GM12873 (cell line): Measurements from ENCODE around the gene RHBG.

Source experiments
- CTCF ChIP-seq: IDR thresholded peaks from 2 replicates; pipeline ENCODE4 v1.5.1; 2012; ENCODE audit warnings: low read depth, mild to moderate bottlenecking, moderate library complexity, low read length, control low read depth; ENCODE audit not compliant: insufficient read depth; ENCODE audit errors: missing control alignments

The RHBG gene

DNA sequence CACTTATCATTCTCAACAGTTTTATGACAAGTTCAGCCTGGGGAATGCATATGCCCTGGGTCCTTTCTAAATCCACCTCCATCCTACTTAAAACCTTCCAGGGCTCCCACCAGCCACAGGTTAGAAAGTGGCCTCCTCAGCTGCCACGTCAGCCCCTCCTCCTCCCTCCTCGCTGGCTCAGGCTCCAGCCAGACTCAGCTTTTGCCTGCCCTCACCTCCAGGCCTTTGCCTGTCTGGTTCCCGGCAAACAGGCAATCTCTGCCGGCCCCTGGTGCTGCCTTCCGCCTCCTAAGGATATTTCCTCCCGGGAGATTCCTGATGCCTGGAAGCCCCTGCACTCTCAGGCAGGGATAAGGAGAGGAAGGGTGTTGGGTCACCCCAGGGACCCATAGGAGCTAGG lies 9.5 kb downstream of the RHBG start:
- TF ChIP-seq CTCF, result no peak

- TF ChIP-seq CTCF, result no peak
Measured at GRCh38 chr1:156379420-156380165, 10.6 kb downstream of the RHBG start.

DNA sequence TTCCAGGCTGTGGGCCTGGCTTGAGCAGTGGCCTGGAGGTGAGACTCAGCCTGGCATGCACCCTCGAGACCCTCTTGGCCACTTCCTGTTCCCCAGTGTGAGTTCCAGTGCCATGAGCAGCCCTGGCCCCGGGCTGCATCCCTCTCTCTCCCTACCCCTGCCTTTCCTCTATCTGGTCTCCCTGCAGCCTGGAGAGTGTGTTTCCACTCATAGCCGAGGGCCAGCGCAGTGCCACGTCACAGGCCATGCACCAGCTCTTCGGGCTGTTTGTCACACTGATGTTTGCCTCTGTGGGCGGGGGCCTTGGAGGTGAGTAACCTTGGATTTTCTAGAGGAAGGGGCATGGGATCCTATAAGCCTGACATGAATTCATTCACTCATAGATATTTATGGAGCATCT lies 13.6 kb downstream of the RHBG start:
- no peak for TF ChIP-seq CTCF

GRCh38 chr1:156383023-156383422 lies 14.0 kb downstream of the RHBG start:
- TF ChIP-seq CTCF, result peak; percentile 97

- no peak for TF ChIP-seq CTCF
Measured at GRCh38 chr1:156384007-156384406, 15.0 kb downstream of the RHBG start.

- TF ChIP-seq CTCF, result no peak
Measured at GRCh38 chr1:156384658-156385057, 15.6 kb downstream of the RHBG start.

DNA sequence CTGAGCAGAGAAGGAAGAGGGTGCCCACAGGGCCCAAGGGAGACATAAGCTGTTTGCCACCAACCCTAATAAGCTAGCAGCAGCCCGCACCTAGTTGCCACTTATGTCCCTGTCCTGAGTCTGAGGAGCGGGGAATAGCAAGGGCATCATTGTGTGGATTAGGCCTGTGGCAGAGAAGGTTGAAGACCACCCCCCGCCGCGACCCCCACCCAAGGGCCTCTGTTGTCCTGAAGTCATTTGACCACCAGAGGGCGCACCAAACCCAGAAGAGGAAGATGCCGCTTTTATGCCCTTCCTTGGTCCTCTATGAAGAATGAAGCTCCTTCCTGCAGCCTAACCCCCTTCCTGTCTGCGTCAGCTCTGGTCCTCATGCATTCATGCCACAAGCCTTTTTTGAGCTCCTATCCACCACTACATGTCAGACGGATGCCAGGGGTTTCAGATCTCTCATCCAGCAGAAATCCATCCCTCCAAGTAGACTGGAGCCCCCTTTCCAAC lies 16.6 kb downstream of the RHBG start:
- TF ChIP-seq CTCF, result peak; percentile 93
